ENCODE data around the gene FCF1. TPM values are rescaled to one million over a fixed set of nuclear protein-coding genes. Genes with fewer than 3 reads are reported as not detected.
"Not testable (repeated sequence)": the region's sequence is repeated elsewhere in the genome, so short reads cannot be mapped to it uniquely, and the experiment has no call there.

The FCF1 gene
- total RNA-seq, 1 donor from 2014 or later: 32.0 TPM

DNA sequence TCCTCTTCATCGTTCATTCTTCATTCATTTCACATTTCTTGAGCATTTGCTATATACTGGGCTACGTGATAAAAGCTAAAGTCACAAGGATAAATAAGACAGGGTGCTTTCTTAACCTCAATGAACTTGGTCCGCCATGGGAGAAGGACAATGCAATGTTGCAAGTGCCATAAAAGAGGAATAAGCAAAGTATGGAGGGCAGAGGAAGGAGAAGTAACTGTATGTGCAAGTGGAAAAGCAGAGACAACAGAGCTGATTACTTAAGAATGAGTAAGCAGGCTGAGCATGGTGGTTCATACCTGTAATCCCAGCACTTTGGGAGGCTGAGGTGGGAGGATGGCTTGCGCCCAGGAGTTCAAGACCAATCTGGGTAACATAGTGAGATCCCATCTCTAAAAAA is 14.5 kb upstream of the FCF1 start:
- no peak for DNase-seq (ENCODE audit: low read depth, low spot score)

DNA sequence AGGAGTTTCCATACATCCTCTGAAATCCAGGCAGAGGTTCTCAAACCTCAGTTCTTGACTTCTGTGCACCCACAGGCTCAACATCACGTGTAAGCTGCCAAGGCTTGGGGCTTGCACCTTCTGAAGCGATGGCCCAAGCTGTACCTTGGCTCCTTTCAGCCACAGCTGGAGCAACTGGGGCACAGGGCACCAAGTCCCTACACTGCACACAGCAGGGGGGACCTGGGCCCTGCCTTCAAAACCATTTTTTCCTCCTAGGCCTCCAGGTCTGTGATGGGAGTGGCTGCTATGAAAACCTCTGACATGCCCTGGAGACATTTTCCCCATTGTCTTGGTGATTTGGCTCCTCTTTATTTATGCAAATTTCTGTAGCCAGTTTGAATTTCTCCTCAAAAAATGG is 10.7 kb upstream of the FCF1 start:
- no peak for DNase-seq (ENCODE audit: low read depth, low spot score)

DNA sequence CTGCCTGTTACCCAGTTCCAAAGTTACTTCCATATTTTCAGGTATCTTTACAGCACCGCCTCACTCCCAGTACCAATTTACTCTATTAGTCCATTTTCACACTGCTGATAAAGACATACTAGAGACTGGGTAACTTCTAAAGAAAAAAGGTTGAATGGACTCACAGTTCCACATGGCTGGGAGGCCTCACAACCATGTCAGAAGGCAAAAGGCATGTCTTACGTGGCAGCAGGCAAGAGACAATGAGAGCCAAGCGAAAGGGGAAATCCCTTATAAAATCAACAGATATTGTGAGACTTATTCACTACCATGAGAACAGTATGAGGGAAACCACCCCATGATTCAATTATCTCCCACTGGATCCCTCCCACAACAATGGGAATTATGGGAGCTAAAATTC is 9.9 kb upstream of the FCF1 start:
- no peak for DNase-seq (ENCODE audit: low read depth, low spot score)

GRCh38 chr14:74704656-74705055 is 8.3 kb upstream of the FCF1 start:
- DNase-seq (ENCODE audit: low read depth, low spot score): no peak

DNA sequence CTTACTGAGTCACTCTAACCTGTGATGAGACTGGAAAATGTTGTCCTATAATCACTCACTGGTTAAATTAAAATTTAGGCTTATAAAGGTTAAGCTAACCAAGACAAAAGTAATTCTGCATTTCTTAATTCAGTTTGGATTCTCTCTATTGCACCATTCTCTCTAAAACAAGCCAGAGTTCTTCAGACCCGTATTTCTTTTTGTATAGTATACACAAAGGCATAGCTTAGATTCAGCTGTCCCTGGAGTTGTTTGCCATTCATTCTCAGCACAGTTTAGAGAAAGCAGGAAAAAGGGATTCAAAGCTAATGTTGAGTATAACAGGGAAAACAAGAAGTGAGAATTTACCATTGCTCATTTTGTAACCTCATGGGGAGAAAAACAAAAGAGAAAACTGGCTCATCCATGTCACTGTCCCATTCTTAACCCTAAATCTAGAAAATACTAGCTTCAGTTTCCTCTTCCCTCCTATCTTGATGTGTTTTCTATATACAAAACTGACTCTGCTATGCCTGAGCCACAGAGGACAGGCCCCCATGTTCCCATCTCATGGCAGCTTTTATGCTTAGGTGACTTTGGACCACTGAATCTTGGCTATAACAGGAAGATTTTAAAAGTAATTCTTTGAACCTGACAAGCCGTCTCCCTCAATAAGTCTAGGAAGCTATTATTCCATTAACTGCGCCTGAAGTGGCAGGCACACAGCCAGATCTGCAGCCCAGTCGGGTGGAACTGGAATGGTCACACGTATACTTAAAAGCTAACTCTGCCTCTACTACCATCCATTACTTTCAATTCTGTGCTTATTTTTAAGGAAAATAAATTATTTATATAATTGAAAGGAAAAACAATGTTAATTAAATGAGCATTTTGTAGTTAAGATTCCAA is 7.1 kb upstream of the FCF1 start:
- DNase-seq (ENCODE audit: low read depth, low spot score): no peak

GRCh38 chr14:74710480-74710879 is 2.5 kb upstream of the FCF1 start:
- no peak for DNase-seq (ENCODE audit: low read depth, low spot score)

- no peak for DNase-seq (ENCODE audit: low read depth, low spot score)
These were observed 1.3 kb upstream of the FCF1 start for GRCh38 chr14:74711651-74712050.

DNA sequence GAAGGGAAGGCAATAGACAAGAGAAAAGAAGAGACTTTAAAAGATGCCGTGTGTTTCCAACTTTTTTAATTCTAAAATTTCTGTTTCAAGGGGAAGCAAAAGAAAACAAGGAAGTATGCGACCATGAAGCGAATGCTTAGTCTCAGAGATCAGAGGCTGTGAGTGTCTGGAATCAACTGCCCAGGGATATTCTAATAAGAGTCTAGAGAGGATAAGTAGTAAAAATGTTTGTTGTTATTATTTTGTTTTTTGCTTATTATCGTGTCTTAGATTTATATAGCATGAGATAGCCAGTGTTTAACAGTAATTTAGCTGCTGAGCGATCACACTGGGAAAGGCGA is 421 bp downstream of the FCF1 start:
- DNase-seq (ENCODE audit: low read depth, low spot score): no peak

DNA sequence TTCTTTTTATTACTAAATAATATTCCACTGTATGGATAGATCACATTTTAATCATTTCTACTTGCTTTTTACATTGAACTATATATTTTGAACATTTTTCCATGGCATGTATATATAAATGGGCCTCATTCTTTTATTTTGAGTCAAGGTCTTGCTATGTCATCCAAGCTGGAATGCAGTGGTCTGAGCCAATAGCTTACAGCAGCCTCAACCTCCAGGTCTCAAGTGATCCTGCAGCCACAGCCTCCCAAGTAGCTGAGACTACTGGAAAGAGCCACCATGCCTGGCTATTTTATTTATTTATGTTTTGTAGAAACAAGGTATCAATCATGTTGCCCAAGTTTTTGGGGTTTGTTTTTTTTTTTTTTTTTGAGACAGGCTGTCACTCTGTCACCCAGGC is 7.6 kb downstream of the FCF1 start:
- DNase-seq (ENCODE audit: low read depth, low spot score): no peak

- no peak for DNase-seq (ENCODE audit: low read depth, low spot score)
These were observed 10.2 kb downstream of the FCF1 start for GRCh38 chr14:74723134-74723533.

DNA sequence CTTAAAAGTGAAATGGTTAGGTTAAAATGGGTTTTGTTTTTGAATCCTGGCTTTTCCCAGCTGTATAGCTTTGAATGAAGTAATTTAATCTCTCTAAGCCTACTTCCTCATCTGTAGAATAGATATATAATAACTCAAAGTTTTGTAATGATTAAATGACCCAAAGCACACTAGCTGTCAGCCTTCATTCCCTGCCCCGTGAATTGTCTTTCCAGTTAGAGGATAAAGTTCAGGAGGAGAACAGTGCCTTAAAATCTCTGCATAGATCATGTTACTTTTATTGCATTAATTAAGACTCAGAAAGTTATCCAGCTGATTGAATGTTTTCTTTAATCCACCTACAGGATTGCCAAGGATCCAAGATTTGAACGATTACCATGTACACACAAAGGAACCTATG is 19.4 kb downstream of the FCF1 start:
- no peak for DNase-seq (ENCODE audit: low read depth, low spot score)

DNA sequence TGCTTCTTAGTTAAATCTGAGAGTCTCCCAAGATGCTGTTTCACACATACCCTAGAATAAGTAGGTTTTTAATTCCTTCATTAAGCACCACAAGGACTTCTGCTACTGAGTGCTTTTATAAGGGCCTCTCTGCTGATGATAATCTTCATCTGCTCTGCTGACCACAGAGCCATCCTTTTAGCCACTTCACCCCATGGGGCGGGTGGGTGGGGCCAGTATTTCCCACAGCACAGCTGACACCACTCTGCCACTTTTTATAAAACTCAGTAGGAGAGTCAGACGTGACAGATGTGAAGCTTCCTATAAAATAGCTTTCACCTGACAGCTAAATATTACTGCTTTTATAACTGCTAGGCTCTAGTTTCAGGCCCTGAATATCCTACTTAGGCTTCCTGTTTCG is 20.3 kb downstream of the FCF1 start:
- DNase-seq (ENCODE audit: low read depth, low spot score): no peak

GRCh38 chr14:74735125-74735524 is 22.2 kb downstream of the FCF1 start:
- DNase-seq (ENCODE audit: low read depth, low spot score): no peak

DNA sequence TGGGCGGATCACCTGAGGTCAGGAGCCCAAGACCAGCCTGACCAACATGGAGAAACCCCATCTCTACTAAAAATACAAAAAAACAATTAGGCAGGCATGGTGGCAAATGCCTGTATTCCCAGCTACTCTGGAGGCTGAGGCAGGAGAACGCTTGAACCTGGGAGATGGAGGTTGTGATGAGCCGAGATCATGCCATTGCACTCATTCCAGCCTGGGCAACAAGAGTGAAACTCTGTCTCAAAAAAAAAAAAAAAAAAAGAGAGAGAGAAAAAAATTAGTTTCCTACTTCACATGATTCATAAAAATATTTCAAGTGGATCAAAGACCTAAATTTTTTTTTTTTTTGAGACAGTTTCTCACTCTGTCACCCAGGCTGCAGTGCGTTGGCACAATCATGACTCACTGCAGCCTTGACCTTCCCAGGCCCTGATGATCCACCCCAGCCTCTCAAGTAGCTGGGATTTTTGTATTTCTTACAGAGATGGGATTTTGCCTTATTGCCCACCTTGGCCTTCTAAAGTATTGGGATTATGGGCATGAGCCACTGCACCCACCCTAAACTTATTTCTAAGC is 24.9 kb downstream of the FCF1 start:
- DNase-seq (ENCODE audit: low read depth, low spot score): no peak

GRCh38 chr14:74739293-74740030 is 26.5 kb downstream of the FCF1 start:
- DNase-seq (ENCODE audit: low read depth, low spot score): no peak

DNA sequence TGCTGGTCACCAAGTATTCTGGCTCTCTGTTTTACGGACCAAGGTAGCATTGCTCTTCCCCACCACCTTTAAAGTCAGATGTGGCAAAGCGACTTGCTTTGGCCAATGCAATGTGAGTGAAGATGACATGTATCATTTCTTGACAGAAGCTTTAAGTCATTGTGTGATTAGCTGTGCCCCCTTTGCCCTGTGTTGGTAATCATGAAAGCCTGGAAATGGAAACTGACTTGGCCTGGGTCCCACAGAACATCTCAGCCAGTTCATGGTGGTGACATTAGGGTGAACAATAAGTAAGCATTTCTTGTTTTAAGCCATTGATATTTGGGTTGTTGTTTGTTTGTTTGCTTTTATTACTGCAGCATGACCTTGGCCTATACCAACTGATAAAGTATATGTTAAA is 34.3 kb downstream of the FCF1 start:
- no peak for DNase-seq (ENCODE audit: low read depth, low spot score)

DNA sequence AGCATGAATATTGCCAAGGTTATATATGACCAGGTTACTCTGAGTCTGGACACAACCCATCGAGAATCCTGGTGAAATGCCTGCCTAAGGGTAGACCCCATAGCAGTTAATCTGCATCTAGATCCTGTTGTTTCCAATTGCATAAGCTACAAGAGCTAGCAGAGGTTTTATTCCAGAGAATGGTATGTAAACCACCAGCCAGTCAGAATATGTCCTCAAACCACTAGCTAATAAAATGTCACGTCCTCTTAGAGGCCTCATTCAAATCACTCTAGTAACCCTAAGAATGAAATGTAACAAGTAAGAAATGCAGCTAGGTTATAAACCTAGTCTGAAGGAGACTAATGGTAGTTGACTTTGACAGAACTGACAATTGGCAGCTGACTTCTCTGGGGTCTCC is 41.2 kb downstream of the FCF1 start:
- no peak for DNase-seq (ENCODE audit: low read depth, low spot score)

- DNase-seq (ENCODE audit: low read depth, low spot score): no peak
These were observed 42.0 kb downstream of the FCF1 start for GRCh38 chr14:74754899-74755298.

GRCh38 chr14:74756326-74756725 is 43.4 kb downstream of the FCF1 start:
- no peak for DNase-seq (ENCODE audit: low read depth, low spot score)

GRCh38 chr14:74758505-74758904 is 45.6 kb downstream of the FCF1 start:
- not testable (repeated sequence) for DNase-seq (ENCODE audit: low read depth, low spot score)

DNA sequence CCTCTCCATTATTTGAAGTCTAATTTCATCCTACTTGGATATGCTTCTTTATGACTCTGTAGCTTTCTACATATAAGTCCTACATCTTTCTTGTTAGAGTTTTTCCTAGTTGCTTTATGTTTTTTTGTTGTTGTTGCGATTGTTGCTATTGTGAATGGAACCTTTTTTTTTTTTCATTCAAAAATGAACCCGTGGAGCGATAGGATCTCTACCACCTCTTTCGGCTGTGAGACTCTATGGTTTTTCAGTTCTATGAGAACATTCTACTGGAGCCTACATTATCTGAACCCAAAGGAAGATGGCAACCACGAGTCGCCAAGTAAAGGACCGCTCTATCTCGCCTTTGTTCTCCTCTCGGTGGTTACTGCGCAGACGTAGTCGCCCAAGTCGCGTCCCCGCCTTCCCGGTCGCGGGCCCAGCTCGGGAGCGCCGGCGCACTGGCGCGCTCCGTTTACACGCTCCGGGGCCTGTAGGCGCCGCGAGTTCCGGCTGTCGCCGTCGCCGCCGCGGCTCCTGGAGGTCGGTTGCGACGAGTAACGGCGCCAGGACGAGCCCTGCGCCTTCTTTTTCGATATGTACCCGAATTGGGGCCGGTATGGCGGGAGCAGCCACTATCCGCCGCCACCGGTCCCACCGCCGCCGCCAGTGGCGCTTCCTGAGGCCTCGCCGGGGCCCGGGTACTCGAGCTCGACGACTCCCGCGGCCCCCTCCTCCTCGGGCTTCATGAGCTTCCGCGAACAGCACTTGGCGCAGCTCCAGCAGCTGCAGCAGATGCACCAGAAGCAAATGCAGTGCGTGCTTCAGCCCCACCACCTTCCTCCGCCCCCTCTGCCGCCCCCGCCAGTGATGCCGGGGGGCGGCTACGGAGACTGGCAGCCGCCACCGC is 50.2 kb downstream of the FCF1 start, which contains the start of gene YLPM1:
Gene YLPM1, plus strand, starts transcription at position 400 of the 886 bp plus-strand sequence. Its CDS starts 174 bp downstream, at position 574.
- peak; percentile 94 for DNase-seq (ENCODE audit: low read depth, low spot score)
